Measurements from ENCODE around the gene HSPB8. TPM values are rescaled to one million over a fixed set of nuclear protein-coding genes. Genes with fewer than 3 reads are reported as not detected.

Gene HSPB8
- total and polyA plus RNA-seq, 2 of the 8 experiments (the other 6 are each of a cell fraction or from before 2014, with no cell fraction given): 11.7 to 28.2 TPM

DNA sequence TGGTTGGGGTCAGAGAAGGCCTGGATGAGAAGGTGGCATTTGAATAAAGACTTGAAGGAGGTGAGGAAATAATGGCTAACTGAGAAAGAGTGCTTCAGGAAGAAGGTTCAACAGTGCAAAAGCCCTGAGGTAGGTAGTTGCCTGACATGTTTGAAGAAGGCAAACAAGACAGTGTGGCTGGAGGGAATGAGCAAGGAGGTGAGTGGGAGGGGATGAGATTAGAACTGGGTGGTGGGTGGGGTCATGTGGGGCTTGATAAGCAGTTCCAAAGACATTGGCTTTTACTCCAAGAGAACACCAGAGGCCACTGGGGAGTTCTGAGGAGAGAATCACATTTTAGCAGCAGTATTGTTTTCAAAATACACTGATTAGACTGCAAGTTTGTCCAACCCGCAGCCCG lies 50.5 kb downstream of the HSPB8 start:
- Histone ChIP-seq H4K5ac (ENCODE audit: insufficient read length, low read depth, low read length) (no peak overlapping the region), H3K56ac (replicated peaks; ENCODE audit: insufficient read length, low read depth, low read length) (no peak overlapping the region), H3K79me1 (ENCODE audit: low read depth, low read length) (no peaks in the 10 kb centered on the region), H4K20me1 (replicated peaks in 1 of 2; ENCODE audit: control insufficient read depth in 1 of 2, insufficient read depth in 2 of 2, low read length in 2 of 2) (no peaks in the 10 kb centered on the region), H3K27ac (ENCODE audit: low read depth, low read length) (no peak overlapping the region), H2AK5ac (ENCODE audit: low read depth, low read length) (no peak overlapping the region; the same call in 1 of the 2 replicates), H3K36me3 (ENCODE audit: control insufficient read depth in 2 of 4, insufficient read depth in 4 of 4, low read length in 3 of 4) (no peaks in the 10 kb centered on the region), H2AFZ (ENCODE audit: low read length) (peak overlapping the region; percentile 66; the same call in 1 of the 2 replicates), H3K4me3 (ENCODE audit: extremely low read depth in 1 of 4, insufficient read depth in 2 of 4, low read depth in 3 of 4, low read length in 4 of 4) (no peak overlapping the region), H3K79me2 (ENCODE audit: control insufficient read depth in 1 of 2, insufficient read depth in 2 of 2, low read length in 2 of 2) (no peaks in the 10 kb centered on the region), H3K9ac (replicated peaks in 1 of 4; ENCODE audit: extremely low read depth in 1 of 4, low read depth in 3 of 4, low read length in 3 of 4) (no peak overlapping the region), H2BK5ac (ENCODE audit: low read depth, low read length) (no peak overlapping the region), H3K23ac (ENCODE audit: insufficient read length) (no peak overlapping the region), H3K4ac (replicated peaks; ENCODE audit: insufficient read length, low read depth, low read length) (no peak overlapping the region), H2BK20ac (ENCODE audit: low read length) (peak overlapping the region; percentile 80; the same call in 1 of the 2 replicates), H4K91ac (replicated peaks; ENCODE audit: insufficient read length, low read length) (no peak overlapping the region), H3K9me3 (ENCODE audit: insufficient read depth in 2 of 2, low read depth in 1 of 2, low read length in 1 of 2) (no peaks in the 10 kb centered on the region), H3K4me2 (ENCODE audit: insufficient read depth in 1 of 2, low read depth in 2 of 2, low read length in 2 of 2) (no peak overlapping the region; a peak in 1 of 4 replicates), H3K4me1 (replicated peaks in 1 of 4; ENCODE audit: control insufficient read depth in 3 of 4, insufficient read depth in 4 of 4, low read length in 3 of 4) (peaks cover 2 to 14% (median 5%) of the 10 kb centered on the region in 4 experiments; a peak in 4 of 7 replicates), H3K14ac (ENCODE audit: insufficient read length) (no peak overlapping the region), H4K8ac (ENCODE audit: extremely low read depth, insufficient read depth, low read length) (no peak overlapping the region), H2BK12ac (ENCODE audit: low read depth, low read length) (0 out of 2 replicates have a peak overlapping the region, but pooled peaks have one; percentile 71), H2BK120ac (replicated peaks; ENCODE audit: low read depth, low read length) (no peak overlapping the region), H3K18ac (ENCODE audit: extremely low read depth, low read length) (no peak overlapping the region), H3K27me3 (replicated peaks in 1 of 4; ENCODE audit: control insufficient read depth in 3 of 4, extremely low read depth in 1 of 4, insufficient read depth in 3 of 4, low read length in 3 of 4) (no peaks in the 10 kb centered on the region; a peak in 1 of 7 replicates), H3K23me2 (ENCODE audit: low read depth, low read length) (no peaks in the 10 kb centered on the region; the same call in 1 of the 2 replicates), H2BK15ac (ENCODE audit: low read length) (peak overlapping the region; percentile 47; the same call in 1 of the 2 replicates)
- ChIA-PET CTCF (ENCODE audit: partially characterized antibody) (no interaction called here), POLR2A (ENCODE audit: partially characterized antibody) (interaction anchor here (1.0 to 1.3 kb wide), 2 partner anchors 9 to 11 kb away, joined by 3 to 4 read pairs; no protein-coding TSS in a partner anchor)
- DNase-seq (ENCODE audit: low read depth in 1 of 2, low spot score in 2 of 2) (no peak), FAIRE-seq (no peak)
- WGBS, 2 experiments (ENCODE audit: extremely low coverage in 1 of 2, insufficient coverage in 1 of 2, insufficient read length in 1 of 2, insufficient replicate concordance in 2 of 2, low coverage in 1 of 2, low lambda C conversion rate in 2 of 2, missing lambda C conversion rate in 1 of 2): 72% methylated on average over 2 of the region's 2 CpGs; no CpG with 5 or more reads in 1 of the 2 experiments
- TF ChIP-seq CTCF (IDR thresholded peaks at IDR 0.05; ENCODE audit: control extremely low read depth in 1 of 3, insufficient read depth in 1 of 3, low read depth in 1 of 3, low read length in 3 of 3) (no peak), CTBP2 (IDR thresholded peaks at IDR 0.05; ENCODE audit: borderline replicate concordance, insufficient read depth, insufficient read length, low read length) (no peak), GABPA (IDR thresholded peaks at IDR 0.05; ENCODE audit: borderline replicate concordance, insufficient read depth, low read length) (no peak), POLR2A (IDR thresholded peaks at IDR 0.05; ENCODE audit: control extremely low read depth in 1 of 2, low read depth in 2 of 2, low read length in 2 of 2) (no peak), TAF7 (optimal IDR thresholded peaks at IDR 0.05; ENCODE audit: borderline replicate concordance, low read depth, low read length) (no peak), ZNF274 (IDR thresholded peaks at IDR 0.05; ENCODE audit: borderline replicate concordance, extremely low read depth, low read length) (no peak), RAD21 (IDR thresholded peaks at IDR 0.05 in 1 of 2, conservative IDR thresholded peaks at IDR 0.05 in 1 of 2; ENCODE audit: low read depth in 2 of 2, low read length in 2 of 2) (no peak)
- TF ChIP-seq, protein P1, sequence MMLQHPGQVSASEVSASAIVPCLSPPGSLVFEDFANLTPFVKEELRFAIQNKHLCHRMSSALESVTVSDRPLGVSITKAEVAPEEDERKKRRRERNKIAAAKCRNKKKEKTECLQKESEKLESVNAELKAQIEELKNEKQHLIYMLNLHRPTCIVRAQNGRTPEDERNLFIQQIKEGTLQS (IDR thresholded peaks at IDR 0.05; ENCODE audit: insufficient read depth, low read depth, low read length): no peak
- TF ChIP-seq, protein P2, sequence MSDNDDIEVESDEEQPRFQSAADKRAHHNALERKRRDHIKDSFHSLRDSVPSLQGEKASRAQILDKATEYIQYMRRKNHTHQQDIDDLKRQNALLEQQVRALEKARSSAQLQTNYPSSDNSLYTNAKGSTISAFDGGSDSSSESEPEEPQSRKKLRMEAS (IDR thresholded peaks at IDR 0.05): no peak

Measured in H1 (cell line).